ENCODE data around the gene ATP1A1. TPM values are rescaled to one million over a fixed set of nuclear protein-coding genes. Genes with fewer than 3 reads are reported as not detected.

The ATP1A1 gene
- total and polyA plus RNA-seq, 2 experiments from 2014 or later = 66.4 to 116 TPM

- no peaks in the 10 kb centered on the region for H3K36me3 ChIP-seq (ENCODE audit: low read depth)
- no peaks in the 10 kb centered on the region for H3K9me2 ChIP-seq (ENCODE audit: insufficient read depth)
- H2AFZ ChIP-seq = no peak overlapping the region
- in situ Hi-C loops (cut with MboI) = no loop called here
- H3K9me3 ChIP-seq (ENCODE audit: low read depth) = no peaks in the 10 kb centered on the region
- no peak overlapping the region for H3K4me2 ChIP-seq (ENCODE audit: unreplicated experiment)
- 44 to 68% methylated on average over 2 of the region's 2 CpGs for WGBS, 2 experiments (ENCODE audit: low coverage in 1 of 2, low lambda C conversion rate in 2 of 2, missing lambda C conversion rate in 2 of 2)
- no peaks in the 10 kb centered on the region for H3K27me3 ChIP-seq (replicated peaks; ENCODE audit: insufficient read depth)
- no peaks in the 10 kb centered on the region for H4K20me1 ChIP-seq (ENCODE audit: insufficient read depth)
- H3K4me1 ChIP-seq (ENCODE audit: insufficient read depth) = no peaks in the 10 kb centered on the region
- no peak for TF ChIP-seq EZH2 (IDR thresholded peaks at IDR 0.05; ENCODE audit: insufficient read depth, poor library complexity, severe bottlenecking)
- TF ChIP-seq EZH2phosphoT487 (IDR thresholded peaks at IDR 0.05; ENCODE audit: insufficient read depth, low read depth) = no peak
- H3K27ac ChIP-seq = no peak overlapping the region
- DNase-seq = no peak
- no peak overlapping the region for H3K4me3 ChIP-seq
- H3K79me2 ChIP-seq (ENCODE audit: insufficient read depth) = no peaks in the 10 kb centered on the region
- no peak overlapping the region for H3K9ac ChIP-seq
- H3F3A ChIP-seq (ENCODE audit: insufficient read depth) = no peaks in the 10 kb centered on the region
Observed at GRCh38 chr1:116338400-116338799, 34.6 kb upstream of the ATP1A1 start.

DNA sequence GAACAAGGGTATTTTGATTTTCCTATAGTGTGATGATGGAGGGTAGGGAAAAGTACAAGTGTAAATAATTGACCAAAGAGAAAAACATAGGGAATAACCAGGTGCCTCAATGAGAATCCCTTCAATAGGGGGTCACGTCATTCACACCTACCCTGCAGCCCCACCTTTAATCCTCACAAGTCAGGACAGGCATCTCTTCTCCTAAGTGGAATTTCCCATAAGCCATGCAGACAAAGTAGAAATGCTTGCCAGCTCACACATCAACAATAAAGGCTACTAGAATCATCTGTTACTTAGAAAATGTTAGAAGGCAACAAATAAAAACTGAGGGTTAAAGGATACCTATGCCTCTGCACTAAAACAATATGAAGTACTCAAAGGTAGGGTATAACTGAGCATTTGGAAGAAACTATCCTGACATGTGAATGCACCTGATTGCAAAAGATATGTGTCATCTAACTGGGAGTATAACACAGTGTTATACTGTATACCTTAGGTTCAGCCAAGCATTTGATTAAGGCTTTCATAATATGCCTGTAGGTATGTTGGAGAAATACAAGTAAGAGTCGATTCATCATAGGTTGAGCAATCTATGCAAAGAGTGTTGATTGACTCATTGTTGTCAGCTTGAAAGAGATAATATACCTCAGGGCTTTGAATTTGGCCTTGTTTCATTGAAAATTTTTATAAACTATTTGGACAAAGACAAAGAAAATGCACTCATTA lies 32.4 kb upstream of the ATP1A1 start:
- Histone ChIP-seq H3K9me2 (ENCODE audit: insufficient read depth) (no peaks in the 10 kb centered on the region), H2AFZ (no peak overlapping the region), H3K4me2 (ENCODE audit: unreplicated experiment) (no peak overlapping the region), H3K9me3 (ENCODE audit: low read depth) (no peaks in the 10 kb centered on the region), H3K79me2 (ENCODE audit: insufficient read depth) (no peaks in the 10 kb centered on the region), H4K20me1 (ENCODE audit: insufficient read depth) (no peaks in the 10 kb centered on the region), H3K4me3 (no peak overlapping the region), H3K4me1 (ENCODE audit: insufficient read depth) (no peaks in the 10 kb centered on the region), H3K9ac (no peak overlapping the region), H3K27me3 (replicated peaks; ENCODE audit: insufficient read depth) (no peaks in the 10 kb centered on the region), H3K27ac (no peak overlapping the region), H3F3A (ENCODE audit: insufficient read depth) (no peaks in the 10 kb centered on the region), H3K36me3 (ENCODE audit: low read depth) (no peaks in the 10 kb centered on the region)
- in situ Hi-C loops (cut with MboI) = no loop called here
- 70 to 79% methylated on average over 2 of the region's 2 CpGs for WGBS, 2 experiments (ENCODE audit: low coverage in 1 of 2, low lambda C conversion rate in 2 of 2, missing lambda C conversion rate in 2 of 2)
- TF ChIP-seq EZH2 (IDR thresholded peaks at IDR 0.05; ENCODE audit: insufficient read depth, poor library complexity, severe bottlenecking) (no peak), EZH2phosphoT487 (IDR thresholded peaks at IDR 0.05; ENCODE audit: insufficient read depth, low read depth) (no peak)
- no peak for DNase-seq

GRCh38 chr1:116343019-116343418 lies 30.0 kb upstream of the ATP1A1 start:
- H3K27me3 ChIP-seq (replicated peaks; ENCODE audit: insufficient read depth) = no peaks in the 10 kb centered on the region
- H3K9ac ChIP-seq = no peak overlapping the region
- H3K9me2 ChIP-seq (ENCODE audit: insufficient read depth) = no peaks in the 10 kb centered on the region
- in situ Hi-C loops (cut with MboI) = no loop called here
- TF ChIP-seq EZH2phosphoT487 (IDR thresholded peaks at IDR 0.05; ENCODE audit: insufficient read depth, low read depth) (no peak), EZH2 (IDR thresholded peaks at IDR 0.05; ENCODE audit: insufficient read depth, poor library complexity, severe bottlenecking) (no peak)
- no peak for DNase-seq
- H3F3A ChIP-seq (ENCODE audit: insufficient read depth) = no peaks in the 10 kb centered on the region
- H2AFZ ChIP-seq = no peak overlapping the region
- no peaks in the 10 kb centered on the region for H3K79me2 ChIP-seq (ENCODE audit: insufficient read depth)
- H3K4me1 ChIP-seq (ENCODE audit: insufficient read depth) = no peaks in the 10 kb centered on the region
- no peaks in the 10 kb centered on the region for H4K20me1 ChIP-seq (ENCODE audit: insufficient read depth)
- H3K4me3 ChIP-seq = no peak overlapping the region
- no peak overlapping the region for H3K27ac ChIP-seq
- WGBS, 2 experiments (ENCODE audit: low coverage in 1 of 2, low lambda C conversion rate in 2 of 2, missing lambda C conversion rate in 2 of 2) = 55 to 69% methylated on average over 4 of the region's 4 CpGs
- H3K9me3 ChIP-seq (ENCODE audit: low read depth) = no peaks in the 10 kb centered on the region
- H3K36me3 ChIP-seq (ENCODE audit: low read depth) = no peaks in the 10 kb centered on the region
- H3K4me2 ChIP-seq (ENCODE audit: unreplicated experiment) = no peak overlapping the region

DNA sequence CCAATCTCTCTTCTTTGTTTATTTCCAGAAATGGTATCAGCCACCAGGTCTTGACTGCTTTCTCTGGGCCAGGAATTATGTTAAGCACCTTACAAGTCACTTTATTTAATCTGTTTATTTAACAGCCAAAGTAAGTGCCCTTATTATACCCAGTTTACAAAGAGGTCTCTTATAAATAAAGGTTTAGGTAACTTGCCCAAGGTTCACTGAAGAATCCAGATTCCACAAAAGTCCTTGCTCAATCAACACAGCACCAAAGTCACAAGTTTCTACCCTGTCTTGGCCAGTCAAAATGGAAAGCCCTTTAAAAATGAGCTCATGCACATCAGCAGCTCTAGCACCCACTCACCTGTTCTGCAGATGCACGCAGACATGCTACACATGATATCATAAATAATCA lies 28.0 kb upstream of the ATP1A1 start:
- Histone ChIP-seq H3K9ac (no peak overlapping the region), H3K9me3 (ENCODE audit: low read depth) (no peaks in the 10 kb centered on the region), H4K20me1 (ENCODE audit: insufficient read depth) (no peaks in the 10 kb centered on the region), H3K4me1 (ENCODE audit: insufficient read depth) (no peaks in the 10 kb centered on the region), H3K4me2 (ENCODE audit: unreplicated experiment) (no peak overlapping the region), H3K36me3 (ENCODE audit: low read depth) (no peaks in the 10 kb centered on the region), H3F3A (ENCODE audit: insufficient read depth) (no peaks in the 10 kb centered on the region), H3K4me3 (no peak overlapping the region), H3K9me2 (ENCODE audit: insufficient read depth) (no peaks in the 10 kb centered on the region), H3K79me2 (ENCODE audit: insufficient read depth) (no peaks in the 10 kb centered on the region), H3K27ac (no peak overlapping the region), H3K27me3 (replicated peaks; ENCODE audit: insufficient read depth) (no peaks in the 10 kb centered on the region), H2AFZ (no peak overlapping the region)
- 33 to 44% methylated on average over 1 of the region's 1 CpG for WGBS, 2 experiments (ENCODE audit: low coverage in 1 of 2, low lambda C conversion rate in 2 of 2, missing lambda C conversion rate in 2 of 2)
- TF ChIP-seq EZH2phosphoT487 (IDR thresholded peaks at IDR 0.05; ENCODE audit: insufficient read depth, low read depth) (no peak), EZH2 (IDR thresholded peaks at IDR 0.05; ENCODE audit: insufficient read depth, poor library complexity, severe bottlenecking) (no peak)
- DNase-seq = no peak
- in situ Hi-C loops (cut with MboI) = no loop called here

All from GM23248 (cell line).